ENCODE data around the gene GSE1.

The GSE1 gene

GRCh38 chr16:85636234-85636812 is 23.2 kb downstream of the GSE1 start:
- DNase-seq: no peak

GRCh38 chr16:85637061-85637807 is 24.1 kb downstream of the GSE1 start:
- DNase-seq: no peak

GRCh38 chr16:85637808-85638647 is 24.9 kb downstream of the GSE1 start:
- no peak for DNase-seq

GRCh38 chr16:85638695-85639409 is 25.7 kb downstream of the GSE1 start:
- DNase-seq: no peak

GRCh38 chr16:85639529-85640253 is 26.6 kb downstream of the GSE1 start:
- no peak for DNase-seq

GRCh38 chr16:85640254-85640558 is 27.1 kb downstream of the GSE1 start:
- no peak for DNase-seq

- no peak for DNase-seq
Measured at GRCh38 chr16:85640585-85640984, 27.5 kb downstream of the GSE1 start.

- DNase-seq: no peak
Measured at GRCh38 chr16:85641305-85641704, 28.2 kb downstream of the GSE1 start.

GRCh38 chr16:85641776-85642176 is 28.7 kb downstream of the GSE1 start:
- DNase-seq: no peak

GRCh38 chr16:85642762-85643358 is 29.7 kb downstream of the GSE1 start:
- no peak for DNase-seq

- DNase-seq: no peak
Measured at GRCh38 chr16:85643631-85644030, 30.5 kb downstream of the GSE1 start.

GRCh38 chr16:85644093-85644712 is 31.1 kb downstream of the GSE1 start:
- DNase-seq: no peak

- no peak for DNase-seq
Measured at GRCh38 chr16:85645021-85645589, 32.0 kb downstream of the GSE1 start.

- DNase-seq: no peak
Measured at GRCh38 chr16:85646358-85646907, 33.3 kb downstream of the GSE1 start.

GRCh38 chr16:85646976-85647375 is 33.9 kb downstream of the GSE1 start:
- no peak for DNase-seq

- no peak for DNase-seq
Measured at GRCh38 chr16:85648070-85648714, 35.1 kb downstream of the GSE1 start.

- DNase-seq: no peak
Measured at GRCh38 chr16:85648805-85649204, 35.7 kb downstream of the GSE1 start.

- no peak for DNase-seq
Measured at GRCh38 chr16:85649411-85650134, 36.5 kb downstream of the GSE1 start.

GRCh38 chr16:85650135-85650843 is 37.2 kb downstream of the GSE1 start:
- DNase-seq: no peak
